HG03575 (cell line): ENCODE data around the gene PDLIM5.

ENCODE experiments used
- ATAC-seq: cut with Tn5 transposase; IDR thresholded peaks from one replicate; pipeline ENCODE4 v1.9.1; 2021; ENCODE audit not compliant: unreplicated experiment, insufficient number of reproducible peaks, low FRiP score; ENCODE audit errors: extremely low read depth

PDLIM5 gene

GRCh38 chr4:94515365-94515764 lies 63.6 kb downstream of the PDLIM5 start:
- no peak for ATAC-seq

GRCh38 chr4:94516067-94516466 lies 64.3 kb downstream of the PDLIM5 start:
- no peak for ATAC-seq

- no peak for ATAC-seq
Observed at GRCh38 chr4:94516999-94517398, 65.3 kb downstream of the PDLIM5 start.

- ATAC-seq: no peak
Observed at GRCh38 chr4:94517492-94517891, 65.8 kb downstream of the PDLIM5 start.

GRCh38 chr4:94519019-94519418 lies 67.3 kb downstream of the PDLIM5 start:
- ATAC-seq: no peak

GRCh38 chr4:94519925-94520789 lies 68.4 kb downstream of the PDLIM5 start:
- ATAC-seq: no peak

- no peak for ATAC-seq
Observed at GRCh38 chr4:94523033-94523580, 71.4 kb downstream of the PDLIM5 start.

- ATAC-seq: no peak
Observed at GRCh38 chr4:94523617-94524016, 71.9 kb downstream of the PDLIM5 start.

GRCh38 chr4:94525993-94526728 lies 74.4 kb downstream of the PDLIM5 start:
- no peak for ATAC-seq

- ATAC-seq: no peak
Observed at GRCh38 chr4:94527556-94528233, 76.0 kb downstream of the PDLIM5 start.

GRCh38 chr4:94528792-94529451 lies 77.2 kb downstream of the PDLIM5 start:
- ATAC-seq: no peak

GRCh38 chr4:94530073-94530472 lies 78.3 kb downstream of the PDLIM5 start:
- ATAC-seq: no peak

GRCh38 chr4:94531991-94532789 lies 80.4 kb downstream of the PDLIM5 start:
- no peak for ATAC-seq

- ATAC-seq: no peak
Observed at GRCh38 chr4:94533405-94534223, 81.9 kb downstream of the PDLIM5 start.

- ATAC-seq: peak; percentile 92
Observed at GRCh38 chr4:94534401-94535312, 82.9 kb downstream of the PDLIM5 start.

GRCh38 chr4:94536049-94536448 lies 84.3 kb downstream of the PDLIM5 start:
- no peak for ATAC-seq
